Body of pancreas (tissue), 4 donors: Measurements from ENCODE around the gene RCOR1. TPM values are rescaled to one million over a fixed set of nuclear protein-coding genes. Genes with fewer than 3 reads are reported as not detected.

Source experiments
- ATAC-seq: fragments of 150-250 bp; one replicate; pipeline ENCODE4 v1.9.1; 2016
- DNase-seq, 4 donors: peaks; one replicate each; pipeline ENCODE4 v3.0.0-alpha.2; 2019
- H3K27ac ChIP-seq, 4 donors: fragments of 200-600 bp; sonication (generic); 1 replicate in 3 of 4; 2 replicates in 1 of 4; pipeline versions ENCODE4 v1.5.1 to v1.6.1; 2016 to 2019; ENCODE audit warnings: mild to moderate bottlenecking in 1 of 4, mixed read lengths in 1 of 4, moderate library complexity in 1 of 4
- H3K27me3 ChIP-seq, 2 donors: fragments of 200-600 bp; sonication (generic); one replicate each; pipeline ENCODE4 v1.6.0; 2016; ENCODE audit warnings: mild to moderate bottlenecking in 1 of 2
- H3K36me3 ChIP-seq, 2 donors: fragments of 200-600 bp; sonication (generic); replicated peaks in 1 of 2; 2 replicates each; pipeline ENCODE4 v1.5.1; 2016; ENCODE audit warnings: low read depth in 2 of 2; ENCODE audit not compliant: insufficient read depth in 1 of 2
- H3K4me1 ChIP-seq: fragments of 200-600 bp; sonication (generic); one replicate; pipeline ENCODE4 v1.6.0; 2016
- H3K4me3 ChIP-seq, 2 donors: fragments of 200-600 bp; sonication (generic); 1 replicate in 1 of 2; 2 replicates in 1 of 2; pipeline ENCODE4 v1.5.1; 2016 to 2019
- H3K9me3 ChIP-seq, 3 donors: fragments of 200-600 bp; sonication (generic); 1 replicate in 2 of 3; 2 replicates in 1 of 3; pipeline ENCODE4 v1.5.1; 2016
- POLR2A ChIP-seq, 3 donors: fragments of 450-650 bp; IDR thresholded peaks; one replicate each; pipeline ENCODE4 v1.6.1; 2016; ENCODE audit warnings: antibody characterized with exemption in 3 of 3, mild to moderate bottlenecking in 2 of 3
- WGBS, 2 donors: methylation state at CpG; one replicate each; pipeline ENCODE4 v1.1.5; 2017; 5-methylcytosine and 5-hydroxymethylcytosine counted together
- intact Hi-C: fragments of 100-400 bp; cut with DNase I; formaldehyde crosslinking; loops from one replicate; pipeline ENCODE4 v1.15.1; 2023
- total RNA-seq, 2 donors: library from RNA; depleted of rRNA; stranded (reverse); fragments of >200 nt; gene quantifications; one replicate each; pipeline ENCODE4 v1.1.0, GENCODE V29; 2016
- TF ChIP-seq, protein P1 (sequence below), 7 experiments: fragments of 450-650 bp in 4 of 7; fragments of 200-600 bp in 3 of 7; sonication (generic) in 3 of 7; IDR thresholded peaks; one replicate each; pipeline ENCODE4 v1.5.1; 2016 to 2019; ENCODE audit warnings: antibody characterized with exemption in 7 of 7

Gene RCOR1
- total RNA-seq, 2 donors from 2014 or later, result 6.3 to 6.7 TPM

DNA sequence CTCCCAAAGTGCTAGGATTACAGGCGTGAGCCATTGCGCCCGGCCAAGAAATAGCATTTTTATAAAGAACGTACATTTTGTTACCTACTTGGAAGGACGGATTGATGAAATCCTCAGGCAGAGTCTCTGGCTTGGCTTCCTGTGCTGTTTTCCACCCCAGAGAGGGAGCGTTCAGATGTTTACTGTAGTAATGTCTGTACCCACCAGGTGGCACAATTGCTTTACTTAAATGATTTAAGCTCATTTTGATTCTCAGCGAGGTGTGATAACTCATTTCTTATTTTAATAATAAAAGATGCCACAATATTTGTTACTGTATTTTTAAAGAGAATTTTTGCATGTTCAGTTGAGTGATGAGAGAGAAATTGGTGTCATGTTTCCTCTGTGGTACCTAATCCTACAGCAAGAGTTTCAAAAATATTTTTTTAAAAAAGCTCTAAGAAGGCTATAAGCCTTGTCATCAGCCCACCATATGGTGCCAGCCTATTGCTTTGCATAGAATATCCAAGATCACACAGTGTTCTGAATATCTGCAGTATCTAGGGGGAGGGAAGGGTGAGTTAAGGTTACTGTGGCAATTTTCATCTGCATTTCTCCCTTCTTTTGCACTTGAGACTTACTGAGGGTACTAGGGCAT is 102.2 kb downstream of the RCOR1 start:
- no peak overlapping the region for H3K27ac ChIP-seq
- intact Hi-C loops, result loop anchor here (10.0 kb wide), 1 partner anchor 230 kb away; the partner anchor contains the start of gene AMN
- no peaks in the 10 kb centered on the region for H3K27me3 ChIP-seq
- DNase-seq (peak; percentile 69 to 84 (median 74)), ATAC-seq (peak; percentile 77)
- H3K36me3 ChIP-seq, result no peaks in the 10 kb centered on the region
- no peak overlapping the region for H3K4me3 ChIP-seq
- no peaks in the 10 kb centered on the region for H3K9me3 ChIP-seq
- WGBS, 2 donors, result 7 to 9% methylated on average over 7 of the region's 7 CpGs
- no peak for TF ChIP-seq POLR2A (IDR thresholded peaks at IDR 0.05)
- TF ChIP-seq, protein P1, sequence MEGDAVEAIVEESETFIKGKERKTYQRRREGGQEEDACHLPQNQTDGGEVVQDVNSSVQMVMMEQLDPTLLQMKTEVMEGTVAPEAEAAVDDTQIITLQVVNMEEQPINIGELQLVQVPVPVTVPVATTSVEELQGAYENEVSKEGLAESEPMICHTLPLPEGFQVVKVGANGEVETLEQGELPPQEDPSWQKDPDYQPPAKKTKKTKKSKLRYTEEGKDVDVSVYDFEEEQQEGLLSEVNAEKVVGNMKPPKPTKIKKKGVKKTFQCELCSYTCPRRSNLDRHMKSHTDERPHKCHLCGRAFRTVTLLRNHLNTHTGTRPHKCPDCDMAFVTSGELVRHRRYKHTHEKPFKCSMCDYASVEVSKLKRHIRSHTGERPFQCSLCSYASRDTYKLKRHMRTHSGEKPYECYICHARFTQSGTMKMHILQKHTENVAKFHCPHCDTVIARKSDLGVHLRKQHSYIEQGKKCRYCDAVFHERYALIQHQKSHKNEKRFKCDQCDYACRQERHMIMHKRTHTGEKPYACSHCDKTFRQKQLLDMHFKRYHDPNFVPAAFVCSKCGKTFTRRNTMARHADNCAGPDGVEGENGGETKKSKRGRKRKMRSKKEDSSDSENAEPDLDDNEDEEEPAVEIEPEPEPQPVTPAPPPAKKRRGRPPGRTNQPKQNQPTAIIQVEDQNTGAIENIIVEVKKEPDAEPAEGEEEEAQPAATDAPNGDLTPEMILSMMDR (IDR thresholded peaks at IDR 0.05), result peak; percentile 17 to 80 (median 69)
- H3K4me1 ChIP-seq, result peaks cover 38% of the 10 kb centered on the region

DNA sequence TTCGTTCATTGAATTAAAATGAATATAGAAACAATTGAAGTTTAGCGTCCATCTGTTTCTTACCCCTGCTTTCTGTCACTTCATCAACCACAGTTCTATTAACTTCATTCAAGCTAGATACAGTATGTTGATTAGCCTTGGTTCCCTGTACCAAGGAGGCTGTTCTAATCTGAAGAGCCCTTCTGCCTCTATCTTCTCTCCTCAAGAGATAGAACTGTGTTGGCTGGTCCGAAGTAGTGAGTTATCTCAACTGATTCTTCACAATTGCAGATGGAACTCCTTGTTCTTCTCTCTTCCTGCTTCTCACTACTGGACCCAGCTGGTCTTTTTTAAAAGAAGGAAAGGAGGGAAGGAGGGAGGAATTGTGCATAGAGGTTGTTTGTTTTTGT is 102.7 kb downstream of the RCOR1 start:
- ATAC-seq, result no peak
- TF ChIP-seq, protein P1 (IDR thresholded peaks at IDR 0.05), result no peak
- TF ChIP-seq POLR2A (IDR thresholded peaks at IDR 0.05), result no peak
- no peak overlapping the region for H3K4me3 ChIP-seq
- H3K9me3 ChIP-seq, result no peaks in the 10 kb centered on the region
- intact Hi-C loops, result loop anchor here (10.0 kb wide), 1 partner anchor 230 kb away; the partner anchor contains the start of gene AMN
- DNase-seq, result no peak
- peaks cover 38% of the 10 kb centered on the region for H3K4me1 ChIP-seq
- no peaks in the 10 kb centered on the region for H3K36me3 ChIP-seq
- WGBS, 2 donors, result 45 to 61% methylated on average over 3 of the region's 3 CpGs
- no peak overlapping the region for H3K27ac ChIP-seq
- H3K27me3 ChIP-seq, result no peaks in the 10 kb centered on the region

DNA sequence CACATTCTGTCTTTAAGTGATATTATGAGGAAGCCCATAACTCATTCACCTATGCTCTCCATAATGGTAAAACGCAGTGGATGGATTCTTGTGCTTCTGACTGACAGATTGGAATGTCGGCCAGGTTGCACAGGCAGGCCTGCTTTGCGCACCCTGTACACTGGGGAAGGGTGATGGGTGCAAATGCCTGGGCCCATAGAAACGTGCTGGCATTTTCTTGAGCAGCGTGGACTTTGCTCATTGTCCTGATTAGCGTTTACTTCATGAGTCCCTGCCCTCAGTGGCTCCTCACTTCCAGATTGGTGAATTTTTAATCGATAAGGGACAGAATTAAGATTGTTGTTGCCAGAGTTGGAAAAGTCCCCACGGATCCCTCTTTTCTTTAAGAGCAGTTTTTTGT is 103.9 kb downstream of the RCOR1 start:
- intact Hi-C loops, result loop anchor here (10.0 kb wide), 1 partner anchor 228 kb away; the partner anchor contains the start of gene AMN
- DNase-seq, result peak; percentile 13 to 26 (median 16)
- peaks cover 26% of the 10 kb centered on the region for H3K4me1 ChIP-seq

DNA sequence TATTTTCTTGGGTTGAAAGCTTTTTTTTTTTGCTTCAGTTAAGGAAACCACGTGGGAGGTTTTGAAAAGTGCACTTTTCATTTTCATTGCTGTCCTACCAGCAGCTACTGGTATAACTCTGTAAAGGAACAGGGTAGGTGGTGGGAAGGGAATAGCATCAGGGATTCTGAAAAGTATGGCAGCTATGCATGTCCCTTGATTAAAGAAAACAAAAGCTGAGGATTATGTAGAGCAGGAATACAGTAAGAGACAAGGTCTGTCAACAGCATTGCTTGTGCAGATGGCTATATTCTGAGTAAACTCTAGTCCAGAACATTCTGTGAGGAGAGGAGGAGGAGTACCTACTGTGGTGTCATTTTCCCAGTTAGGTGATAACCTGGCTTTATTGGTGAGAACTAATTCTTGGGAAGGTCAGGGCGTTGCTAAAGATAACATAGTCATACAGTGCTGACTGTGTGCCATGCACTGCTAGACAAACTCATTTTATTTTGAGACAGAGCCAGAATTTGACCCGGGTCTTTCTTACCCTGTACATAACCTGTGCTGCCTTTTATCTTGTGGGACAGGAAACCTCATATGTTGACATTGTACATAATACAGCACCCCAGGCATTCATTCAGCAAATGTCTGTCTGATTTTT is 104.5 kb downstream of the RCOR1 start:
- H3K4me3 ChIP-seq, result no peak overlapping the region
- no peak for DNase-seq
- TF ChIP-seq, protein P1 (IDR thresholded peaks at IDR 0.05), result no peak
- TF ChIP-seq POLR2A (IDR thresholded peaks at IDR 0.05), result no peak
- no peaks in the 10 kb centered on the region for H3K27me3 ChIP-seq
- H3K27ac ChIP-seq, result no peak overlapping the region
- H3K9me3 ChIP-seq, result no peaks in the 10 kb centered on the region
- intact Hi-C loops, result loop anchor here (10.0 kb wide), 1 partner anchor 228 kb away; the partner anchor contains the start of gene AMN
- no peaks in the 10 kb centered on the region for H3K36me3 ChIP-seq
- ATAC-seq, result no peak
- 7 to 17% methylated on average over 3 of the region's 3 CpGs for WGBS, 2 donors
- peaks cover 20% of the 10 kb centered on the region for H3K4me1 ChIP-seq

More for the DNA sequence above, 103.9 kb downstream of the RCOR1 start:
- TF ChIP-seq, protein P1 (IDR thresholded peaks at IDR 0.05), result no peak
- TF ChIP-seq POLR2A (IDR thresholded peaks at IDR 0.05), result no peak
- 19 to 25% methylated on average over 7 to 8 of the region's 8 CpGs for WGBS, 2 donors
- Histone ChIP-seq H3K36me3 (no peaks in the 10 kb centered on the region), H3K27ac (no peak overlapping the region), H3K4me3 (no peak overlapping the region), H3K9me3 (no peaks in the 10 kb centered on the region), H3K27me3 (no peaks in the 10 kb centered on the region)
- peak; percentile 53 for ATAC-seq
